ENCODE measurements around the gene NPHP4.

Gene NPHP4

GRCh38 chr1:6000444-6001288 lies 8.4 kb upstream of the NPHP4 start:
- H3K4me2 ChIP-seq (ENCODE audit: low read length) = no peak overlapping the region
- no peaks in the 10 kb centered on the region for H3K27me3 ChIP-seq (ENCODE audit: control insufficient read depth, low read length)
- H3K4me1 ChIP-seq (ENCODE audit: control insufficient read depth, low read length) = no peaks in the 10 kb centered on the region
- no peaks in the 10 kb centered on the region for H3F3A ChIP-seq (ENCODE audit: control insufficient read depth, insufficient read depth)
- H4K20me1 ChIP-seq (ENCODE audit: control insufficient read depth, insufficient read depth, low read depth, low read length) = no peaks in the 10 kb centered on the region; the same call in 1 of the 2 replicates
- H3K27ac ChIP-seq (ENCODE audit: low read depth, low read length) = no peak overlapping the region
- H3K36me3 ChIP-seq (ENCODE audit: control insufficient read depth, low read length) = no peaks in the 10 kb centered on the region
- no peak for TF ChIP-seq CTCF (IDR thresholded peaks at IDR 0.05; ENCODE audit: low read depth, low read length, poor library complexity, severe bottlenecking)
- no peak for TF ChIP-seq EZH2phosphoT487 (IDR thresholded peaks at IDR 0.05; ENCODE audit: borderline replicate concordance, low read length)
- no peaks in the 10 kb centered on the region for H3K79me2 ChIP-seq (ENCODE audit: control insufficient read depth, low read length)
- no peaks in the 10 kb centered on the region for H3K9me3 ChIP-seq (ENCODE audit: control insufficient read depth, insufficient read depth, low read length)
- no peaks in the 10 kb centered on the region for H3K9me2 ChIP-seq (replicated peaks; ENCODE audit: control insufficient read depth, low read length)
- no peak overlapping the region for H3K4me3 ChIP-seq (ENCODE audit: low read length)

- no peaks in the 10 kb centered on the region; the same call in 1 of the 2 replicates for H4K20me1 ChIP-seq (ENCODE audit: control insufficient read depth, insufficient read depth, low read depth, low read length)
- TF ChIP-seq EZH2phosphoT487 (IDR thresholded peaks at IDR 0.05; ENCODE audit: borderline replicate concordance, low read length) = no peak
- TF ChIP-seq CTCF (IDR thresholded peaks at IDR 0.05; ENCODE audit: low read depth, low read length, poor library complexity, severe bottlenecking) = no peak
- H3K27ac ChIP-seq (ENCODE audit: low read depth, low read length) = no peak overlapping the region
- no peaks in the 10 kb centered on the region for H3K27me3 ChIP-seq (ENCODE audit: control insufficient read depth, low read length)
- H3F3A ChIP-seq (ENCODE audit: control insufficient read depth, insufficient read depth) = no peaks in the 10 kb centered on the region
- no peak overlapping the region for H3K4me2 ChIP-seq (ENCODE audit: low read length)
- H3K9me3 ChIP-seq (ENCODE audit: control insufficient read depth, insufficient read depth, low read length) = no peaks in the 10 kb centered on the region
- H3K79me2 ChIP-seq (ENCODE audit: control insufficient read depth, low read length) = peaks cover 5% of the 10 kb centered on the region; the same call in 1 of the 2 replicates
- no peak overlapping the region for H3K4me3 ChIP-seq (ENCODE audit: low read length)
- H3K4me1 ChIP-seq (ENCODE audit: control insufficient read depth, low read length) = peaks cover under 1% of the 10 kb centered on the region
- H3K36me3 ChIP-seq (ENCODE audit: control insufficient read depth, low read length) = no peaks in the 10 kb centered on the region; the same call in 1 of the 2 replicates
- no peaks in the 10 kb centered on the region for H3K9me2 ChIP-seq (replicated peaks; ENCODE audit: control insufficient read depth, low read length)
Measured at GRCh38 chr1:5999711-6000443, 7.7 kb upstream of the NPHP4 start.

DNA sequence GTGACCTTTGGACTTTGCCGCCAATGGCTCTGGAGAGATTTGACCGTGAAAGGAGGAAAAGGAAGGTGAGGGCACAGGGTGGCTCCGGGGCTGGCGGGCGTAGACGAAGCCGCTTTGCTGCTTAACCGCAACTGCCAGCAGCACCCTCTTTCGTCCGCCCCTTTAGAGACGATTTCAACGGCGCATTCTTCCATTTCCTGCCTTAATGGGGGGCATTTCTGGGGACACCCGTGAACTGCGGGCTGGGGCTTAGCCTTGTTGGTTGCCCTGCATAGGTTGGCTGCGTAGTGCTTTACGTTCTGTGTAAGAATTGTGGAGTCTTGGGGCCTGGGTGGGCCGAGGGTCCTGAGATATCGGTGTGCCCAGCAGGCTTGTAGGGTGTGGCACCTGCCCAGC lies 6.7 kb upstream of the NPHP4 start:
- Histone ChIP-seq H3F3A (ENCODE audit: control insufficient read depth, insufficient read depth) (no peaks in the 10 kb centered on the region), H3K9me3 (ENCODE audit: control insufficient read depth, insufficient read depth, low read length) (no peaks in the 10 kb centered on the region), H3K27me3 (ENCODE audit: control insufficient read depth, low read length) (no peaks in the 10 kb centered on the region), H3K9me2 (replicated peaks; ENCODE audit: control insufficient read depth, low read length) (no peaks in the 10 kb centered on the region), H3K27ac (ENCODE audit: low read depth, low read length) (no peak overlapping the region), H3K4me2 (ENCODE audit: low read length) (no peak overlapping the region), H3K4me1 (ENCODE audit: control insufficient read depth, low read length) (peaks cover 11% of the 10 kb centered on the region), H3K36me3 (ENCODE audit: control insufficient read depth, low read length) (no peaks in the 10 kb centered on the region; the same call in 1 of the 2 replicates), H4K20me1 (ENCODE audit: control insufficient read depth, insufficient read depth, low read depth, low read length) (peaks cover 4% of the 10 kb centered on the region), H3K4me3 (ENCODE audit: low read length) (no peak overlapping the region), H3K79me2 (ENCODE audit: control insufficient read depth, low read length) (peaks cover 11% of the 10 kb centered on the region)
- TF ChIP-seq EZH2phosphoT487 (IDR thresholded peaks at IDR 0.05; ENCODE audit: borderline replicate concordance, low read length) (no peak), CTCF (IDR thresholded peaks at IDR 0.05; ENCODE audit: low read depth, low read length, poor library complexity, severe bottlenecking) (no peak)
